Prostate gland (tissue), 2 donors: ENCODE data around the gene LSM2.

Experiments
- CTCF ChIP-seq, 4 experiments: fragments of 200-600 bp in 2 of 4; fragments of 450-650 bp in 2 of 4; sonication (generic) in 2 of 4; IDR thresholded peaks; 1 replicate in 3 of 4; 2 replicates in 1 of 4; pipeline ENCODE4 v1.5.1; 2016 to 2019; ENCODE audit warnings: antibody characterized with exemption in 4 of 4, mild to moderate bottlenecking in 2 of 4, moderate library complexity in 2 of 4
- POLR2A ChIP-seq: fragments of 450-650 bp; IDR thresholded peaks from one replicate; pipeline ENCODE4 v1.6.1; 2016; ENCODE audit warnings: antibody characterized with exemption, mild to moderate bottlenecking
- POLR2AphosphoS5 ChIP-seq: sonication (generic); formaldehyde crosslinking; IDR thresholded peaks from one replicate; pipeline ENCODE4 v1.6.1; 2017; ENCODE audit warnings: antibody characterized with exemption

- TF ChIP-seq POLR2A: no peak
- TF ChIP-seq CTCF (IDR thresholded peaks at IDR 0.05): no peak
- no peak for TF ChIP-seq POLR2AphosphoS5
Measured at GRCh38 chr6:31842053-31842452, 35.3 kb upstream of the LSM2 start.
